Renal cortex interstitium (tissue), 11 donors: ENCODE measurements around the gene DUOX1. TPM values are rescaled to one million over a fixed set of nuclear protein-coding genes. Genes with fewer than 3 reads are reported as not detected.

Source experiments
- DNase-seq, 11 donors: peaks; one replicate each; pipeline ENCODE4 v3.0.0-alpha.2; 2013; ENCODE audit warnings: low read depth in 9 of 11, low spot score in 4 of 11; ENCODE audit errors: extremely low read depth in 1 of 11
- polyA plus RNA-seq, 3 donors: library from polyadenylated mRNA; unstranded; fragments of 120-200 nt; gene quantifications; one replicate each; pipeline ENCODE4 v1.2.1, GENCODE V29; 2013; ENCODE audit not compliant: insufficient read length in 3 of 3

DUOX1 gene
- polyA plus RNA-seq, 3 donors: 3.2 to 5.1 (median 3.8) TPM

- DNase-seq: no peak
These were observed 72.1 kb downstream of the DUOX1 start for GRCh38 chr15:45201869-45202268.

DNA sequence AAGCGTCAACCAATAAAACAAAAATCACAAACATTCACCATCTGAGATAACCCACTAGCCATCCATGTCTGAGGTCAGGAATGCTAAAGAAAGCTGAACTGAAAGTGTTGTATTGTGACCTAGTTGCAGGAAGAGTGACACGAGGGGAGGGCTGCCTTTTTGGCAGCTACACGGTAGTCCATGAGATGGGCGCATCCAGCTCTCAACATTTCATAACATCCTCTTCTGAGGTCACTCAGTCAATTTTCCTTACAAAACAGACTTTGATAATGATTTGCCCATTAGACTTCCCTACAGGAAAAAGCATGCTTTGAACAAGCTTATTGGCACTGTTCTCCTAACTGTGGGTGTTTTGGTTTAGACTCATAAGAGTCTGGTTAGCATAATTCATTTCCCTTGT is 73.4 kb downstream of the DUOX1 start:
- DNase-seq: no peak

GRCh38 chr15:45205192-45205591 is 75.4 kb downstream of the DUOX1 start:
- DNase-seq: peak in 5 of 11 donors; percentile 34 to 57 (median 45)

DNA sequence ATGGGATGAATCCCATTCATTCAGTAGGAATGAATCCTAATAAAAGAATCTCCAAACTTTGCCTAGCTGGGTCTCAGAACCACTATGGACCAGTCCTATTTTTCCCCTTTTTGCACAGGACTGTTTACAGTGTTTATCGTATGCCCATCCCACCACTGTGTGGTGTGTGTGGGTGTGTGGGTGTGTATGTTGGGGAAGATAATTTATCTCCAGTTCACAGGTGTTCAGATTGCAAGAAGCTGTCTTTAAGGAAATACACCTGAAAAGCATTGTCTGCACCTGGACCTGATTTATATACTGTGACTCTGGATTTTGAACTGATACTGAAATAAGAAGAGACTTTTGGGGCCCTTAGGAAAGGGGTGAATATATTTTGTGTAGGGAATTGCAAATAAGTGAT is 82.7 kb downstream of the DUOX1 start:
- no peak for DNase-seq

Other genes with a start within 250 kb of the DUOX1 start
- not detected for gene TERB2, start 173.3 kb upstream of the DUOX1 start, polyA plus RNA-seq
- 10 to 100 TPM; 38.1 to 44.3 (median 41.7) TPM for gene SORD, start 106.8 kb upstream of the DUOX1 start, polyA plus RNA-seq
- under 1 TPM; 0.05 to 0.11 (median 0.07) TPM for gene DUOX2, start 15.8 kb upstream of the DUOX1 start, polyA plus RNA-seq
- not detected for gene DUOXA2, start 15.7 kb upstream of the DUOX1 start, polyA plus RNA-seq
- gene DUOXA1, start 115 bp upstream of the DUOX1 start, polyA plus RNA-seq: under 1 TPM; 0.16 to 0.56 (median 0.20) TPM
- 10 to 100 TPM; 15.0 to 20.4 (median 16.5) TPM for gene SHF, start 58.0 kb downstream of the DUOX1 start, polyA plus RNA-seq
- gene SLC28A2, start 122.2 kb downstream of the DUOX1 start, polyA plus RNA-seq: under 1 TPM; 0.48 to 0.82 (median 0.55) TPM
- 100 to 1,000 TPM; 227 to 276 (median 255) TPM for gene GATM, start 248.6 kb downstream of the DUOX1 start, polyA plus RNA-seq